Astrocyte (in vitro differentiated cells and primary cell): ENCODE results near the gene CORO6. TPM values are rescaled to one million over a fixed set of nuclear protein-coding genes. Genes with fewer than 3 reads are reported as not detected.

Experiments
- DNase-seq: peaks from one replicate; pipeline ENCODE4 v3.0.0-alpha.2; 2010; ENCODE audit warnings: low read depth
- FAIRE-seq: peaks from 2 replicates; lab custom pipeline; 2011; peaks lifted over from hg19 to GRCh38; lab: Jason Lieb, UNC
- H2AFZ ChIP-seq: 2 replicates; pipeline ENCODE4 v1.6.0; 2012; ENCODE audit warnings: low read depth, low read length, inconsistent platforms
- H3K27ac ChIP-seq: 2 replicates; pipeline ENCODE4 v1.5.1; 2011; ENCODE audit warnings: low read depth, low read length, inconsistent platforms
- H3K27me3 ChIP-seq: 2 replicates; pipeline ENCODE4 v1.6.0; 2011; ENCODE audit warnings: low read length, inconsistent platforms; ENCODE audit not compliant: insufficient read depth
- H3K36me3 ChIP-seq: 2 replicates; pipeline ENCODE4 v1.5.1; 2011; ENCODE audit warnings: low read length, inconsistent platforms; ENCODE audit not compliant: insufficient read depth
- H3K4me1 ChIP-seq: 2 replicates; pipeline ENCODE4 v1.5.1; 2011; ENCODE audit warnings: low read length, inconsistent platforms; ENCODE audit not compliant: insufficient read depth
- H3K4me2 ChIP-seq: 2 replicates; pipeline ENCODE4 v1.6.0; 2012; ENCODE audit warnings: low read length, inconsistent platforms
- H3K4me3 ChIP-seq: 2 replicates; pipeline ENCODE4 v1.5.1; 2011; ENCODE audit warnings: low read depth, mild to moderate bottlenecking, low read length, inconsistent platforms; ENCODE audit not compliant: insufficient read depth
- H3K79me2 ChIP-seq: 2 replicates; pipeline ENCODE4 v1.6.0; 2012; ENCODE audit warnings: mild to moderate bottlenecking, low read length, inconsistent platforms; ENCODE audit not compliant: insufficient read depth
- H3K9ac ChIP-seq: 2 replicates; pipeline ENCODE4 v1.6.0; 2012; ENCODE audit warnings: mild to moderate bottlenecking, low read length, inconsistent platforms
- H3K9me3 ChIP-seq: 2 replicates; pipeline ENCODE4 v1.5.1; 2012; ENCODE audit warnings: low read depth, mild to moderate bottlenecking, low read length, inconsistent platforms; ENCODE audit not compliant: insufficient read depth
- H4K20me1 ChIP-seq: 2 replicates; pipeline ENCODE4 v1.6.0; 2012; ENCODE audit warnings: low read length, inconsistent platforms; ENCODE audit not compliant: insufficient read depth
- H3K27ac Mint-ChIP-seq: one replicate; pipeline ENCODE4 v1.8.0; 2021; ENCODE audit warnings: mild to moderate bottlenecking, mixed read lengths; ENCODE audit not compliant: unreplicated experiment
- H3K27me3 Mint-ChIP-seq: one replicate; pipeline ENCODE4 v1.8.0; 2021; ENCODE audit warnings: low read depth, mixed read lengths; ENCODE audit not compliant: unreplicated experiment
- H3K36me3 Mint-ChIP-seq: one replicate; pipeline ENCODE4 v1.8.0; 2021; ENCODE audit warnings: low read depth, mixed read lengths; ENCODE audit not compliant: unreplicated experiment
- H3K4me1 Mint-ChIP-seq: one replicate; pipeline ENCODE4 v1.8.0; 2021; ENCODE audit warnings: low read depth, mixed read lengths; ENCODE audit not compliant: unreplicated experiment
- H3K4me3 Mint-ChIP-seq: one replicate; pipeline ENCODE4 v1.8.0; 2021; ENCODE audit warnings: mild to moderate bottlenecking, moderate library complexity, mixed read lengths; ENCODE audit not compliant: unreplicated experiment
- H3K9me3 Mint-ChIP-seq: one replicate; pipeline ENCODE4 v1.8.0; 2021; ENCODE audit warnings: mild to moderate bottlenecking, mixed read lengths; ENCODE audit not compliant: unreplicated experiment
- CTCF ChIP-seq: IDR thresholded peaks from 2 replicates; pipeline ENCODE4 v1.5.1; 2011; ENCODE audit warnings: low read depth, mild to moderate bottlenecking, inconsistent platforms, low read length, moderate library complexity; ENCODE audit not compliant: insufficient read depth
- EZH2 ChIP-seq: IDR thresholded peaks from 2 replicates; pipeline ENCODE4 v1.6.1; 2012; ENCODE audit warnings: mild to moderate bottlenecking, low read length, inconsistent platforms; ENCODE audit not compliant: insufficient read depth
- total RNA-seq: library from RNA; stranded (reverse); gene quantifications from 2 replicates; pipeline ENCODE4 v1.2.1, GENCODE V29; 2021

The CORO6 gene
- total RNA-seq, 1 donor from 2014 or later, result 8.9 TPM

GRCh38 chr17:29612094-29612403 lies 10.7 kb downstream of the CORO6 start:
- Histone ChIP-seq H2AFZ (no peak overlapping the region), H3K27me3 (peaks cover 10% of the 10 kb centered on the region), H3K36me3 (no peaks in the 10 kb centered on the region), H3K9ac (no peak overlapping the region), H3K4me1 (peaks cover 21% of the 10 kb centered on the region), H3K4me2 (no peak overlapping the region), H3K4me3 (no peak overlapping the region), H3K9me3 (no peaks in the 10 kb centered on the region), H3K79me2 (no peaks in the 10 kb centered on the region), H4K20me1 (peaks cover 12% of the 10 kb centered on the region), H3K27ac (no peak overlapping the region)
- Mint-ChIP-seq H3K4me3 (no peak overlapping the region), H3K4me1 (no peaks in the 10 kb centered on the region), H3K27me3 (peaks cover 7% of the 10 kb centered on the region), H3K9me3 (no peaks in the 10 kb centered on the region), H3K27ac (no peak overlapping the region), H3K36me3 (peaks cover 2% of the 10 kb centered on the region)
- no peak for DNase-seq
- TF ChIP-seq EZH2 (no peak), CTCF (no peak)
- no peak for FAIRE-seq

DNA sequence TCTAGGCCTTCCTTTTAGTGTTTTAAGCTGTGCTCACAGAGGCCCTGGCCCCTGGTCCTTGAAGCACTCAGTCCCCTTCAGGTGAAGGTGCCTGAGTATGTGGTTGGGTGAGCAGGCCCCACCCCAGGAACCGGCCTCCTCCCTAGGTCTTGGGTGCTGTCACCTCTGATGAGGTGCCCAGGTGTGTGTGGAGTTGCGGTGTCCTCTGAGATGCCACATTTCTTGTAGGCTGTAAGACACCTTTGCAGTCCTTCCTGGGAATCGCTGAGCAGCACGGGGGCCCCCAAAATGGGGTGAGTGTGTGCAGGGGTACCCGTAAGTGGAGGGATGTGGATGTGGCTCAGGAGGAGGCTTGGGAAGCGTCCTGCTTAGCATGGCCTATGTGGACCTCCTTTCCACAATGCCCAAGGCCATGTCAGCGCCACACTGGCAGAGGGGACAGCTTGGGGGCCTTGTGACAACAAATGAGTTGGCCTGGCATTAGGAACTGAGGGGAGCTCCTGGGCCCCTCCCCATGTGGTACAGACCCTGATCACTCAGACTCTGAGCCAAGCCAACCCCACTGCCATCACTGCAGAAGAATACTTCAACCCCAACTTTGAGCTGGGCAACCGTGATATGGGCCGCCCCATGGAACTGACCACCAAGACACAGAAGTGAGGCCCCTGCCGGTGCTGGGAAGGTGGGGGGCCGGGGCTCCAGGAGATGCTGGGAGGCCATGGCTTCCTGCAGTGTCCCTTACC lies 11.2 kb downstream of the CORO6 start:
- FAIRE-seq, result no peak
- Histone ChIP-seq H3K4me2 (no peak overlapping the region), H3K79me2 (no peaks in the 10 kb centered on the region), H3K4me3 (no peak overlapping the region), H3K36me3 (no peaks in the 10 kb centered on the region), H3K27me3 (peaks cover 6% of the 10 kb centered on the region), H3K27ac (no peak overlapping the region), H3K9ac (no peak overlapping the region), H3K9me3 (no peaks in the 10 kb centered on the region), H4K20me1 (peaks cover 10% of the 10 kb centered on the region), H2AFZ (no peak overlapping the region), H3K4me1 (peaks cover 20% of the 10 kb centered on the region)
- Mint-ChIP-seq H3K9me3 (no peaks in the 10 kb centered on the region), H3K27me3 (peaks cover 3% of the 10 kb centered on the region), H3K4me3 (no peak overlapping the region), H3K4me1 (no peaks in the 10 kb centered on the region), H3K36me3 (peaks cover 2% of the 10 kb centered on the region), H3K27ac (no peak overlapping the region)
- no peak for TF ChIP-seq EZH2
- no peak for TF ChIP-seq CTCF
- DNase-seq, result no peak

- TF ChIP-seq CTCF, result no peak
- TF ChIP-seq EZH2, result no peak
- H3K9me3 ChIP-seq, result no peaks in the 10 kb centered on the region
- no peak for FAIRE-seq
- H3K79me2 ChIP-seq, result no peaks in the 10 kb centered on the region
- H3K4me2 ChIP-seq, result no peak overlapping the region
- no peaks in the 10 kb centered on the region for H3K4me1 Mint-ChIP-seq
- peaks cover 2% of the 10 kb centered on the region for H3K36me3 Mint-ChIP-seq
- H3K27me3 ChIP-seq, result no peaks in the 10 kb centered on the region
- no peak overlapping the region for H2AFZ ChIP-seq
- H3K4me1 ChIP-seq, result peaks cover 11% of the 10 kb centered on the region
- no peak overlapping the region for H3K27ac ChIP-seq
- H3K4me3 Mint-ChIP-seq, result no peak overlapping the region
- DNase-seq, result no peak
- H4K20me1 ChIP-seq, result peaks cover 7% of the 10 kb centered on the region
- no peak overlapping the region for H3K4me3 ChIP-seq
- H3K27ac Mint-ChIP-seq, result no peak overlapping the region
- no peak overlapping the region for H3K9ac ChIP-seq
- H3K36me3 ChIP-seq, result no peaks in the 10 kb centered on the region
- H3K9me3 Mint-ChIP-seq, result no peaks in the 10 kb centered on the region
- peaks cover 3% of the 10 kb centered on the region for H3K27me3 Mint-ChIP-seq
Measured at GRCh38 chr17:29610395-29610794, 12.3 kb downstream of the CORO6 start.
